DND-41 (cell line): Measurements from ENCODE around the gene HS3ST3B1.

Experiments
- CTCF ChIP-seq: IDR thresholded peaks from 2 replicates; pipeline ENCODE4 v1.5.1; 2012; ENCODE audit warnings: borderline replicate concordance, low read length, moderate library complexity, mild to moderate bottlenecking; ENCODE audit not compliant: poor library complexity, severe bottlenecking; ENCODE audit errors: extremely low read depth
- EZH2 ChIP-seq: IDR thresholded peaks from 3 replicates; pipeline ENCODE4 v1.6.1; 2012; ENCODE audit warnings: borderline replicate concordance, low read depth, mild to moderate bottlenecking, moderate library complexity, low read length, inconsistent platforms; ENCODE audit not compliant: severe bottlenecking

GRCh38 chr17:14308965-14309879 is 8.3 kb downstream of the HS3ST3B1 start:
- TF ChIP-seq EZH2 = no peak
- TF ChIP-seq CTCF = no peak
